GM12878 (cell line): Measurements from ENCODE around the gene ZNF836.

ENCODE experiments used
- EGR1 ChIP-seq, 2 experiments: IDR thresholded peaks; 1 replicate in 1 of 2; 2 replicates in 1 of 2; pipeline ENCODE4 v1.6.1; 2011 to 2012; ENCODE audit warnings: low read depth in 2 of 2, low read length in 2 of 2, borderline replicate concordance in 1 of 2, mild to moderate bottlenecking in 1 of 2, moderate library complexity in 1 of 2
- EZH2 ChIP-seq: IDR thresholded peaks from 2 replicates; pipeline ENCODE4 v1.6.1; 2012; ENCODE audit warnings: low read depth, mild to moderate bottlenecking, control low read depth, inconsistent platforms, low read length, borderline replicate concordance; ENCODE audit not compliant: control insufficient read depth
- KAT2A ChIP-seq: conservative IDR thresholded peaks from 2 replicates; pipeline ENCODE4 v1.6.1; 2011; ENCODE audit warnings: low read depth, low read length; ENCODE audit not compliant: control insufficient read depth
- SIN3A ChIP-seq: IDR thresholded peaks from 2 replicates; pipeline ENCODE4 v1.6.1; 2012; ENCODE audit warnings: low read depth, low read length, improper control_type of control experiment
- TF ChIP-seq, protein P1 (sequence below): fragments of 450-650 bp; IDR thresholded peaks from 2 replicates; pipeline ENCODE4 v1.6.1; 2017; ENCODE audit warnings: antibody characterized with exemption, mild to moderate bottlenecking, moderate library complexity
- TF ChIP-seq, protein P2 (sequence below), 3 experiments: IDR thresholded peaks in 2 of 3; conservative IDR thresholded peaks in 1 of 3; 2 replicates each; pipeline ENCODE4 v1.5.1; 2011; ENCODE audit warnings: low read depth in 3 of 3, low read length in 3 of 3, mild to moderate bottlenecking in 3 of 3, control low read depth in 2 of 3, moderate library complexity in 2 of 3, inconsistent platforms in 1 of 3, mixed read lengths in 1 of 3; ENCODE audit not compliant: control insufficient read depth in 2 of 3, insufficient read depth in 1 of 3; ENCODE audit errors: extremely low read depth in 1 of 3
- TF ChIP-seq, protein P3 (sequence below): IDR thresholded peaks from 2 replicates; pipeline ENCODE4 v1.6.1; 2012; ENCODE audit warnings: improper control_type of control experiment, low read depth, low read length; ENCODE audit not compliant: insufficient replicate concordance

DNA sequence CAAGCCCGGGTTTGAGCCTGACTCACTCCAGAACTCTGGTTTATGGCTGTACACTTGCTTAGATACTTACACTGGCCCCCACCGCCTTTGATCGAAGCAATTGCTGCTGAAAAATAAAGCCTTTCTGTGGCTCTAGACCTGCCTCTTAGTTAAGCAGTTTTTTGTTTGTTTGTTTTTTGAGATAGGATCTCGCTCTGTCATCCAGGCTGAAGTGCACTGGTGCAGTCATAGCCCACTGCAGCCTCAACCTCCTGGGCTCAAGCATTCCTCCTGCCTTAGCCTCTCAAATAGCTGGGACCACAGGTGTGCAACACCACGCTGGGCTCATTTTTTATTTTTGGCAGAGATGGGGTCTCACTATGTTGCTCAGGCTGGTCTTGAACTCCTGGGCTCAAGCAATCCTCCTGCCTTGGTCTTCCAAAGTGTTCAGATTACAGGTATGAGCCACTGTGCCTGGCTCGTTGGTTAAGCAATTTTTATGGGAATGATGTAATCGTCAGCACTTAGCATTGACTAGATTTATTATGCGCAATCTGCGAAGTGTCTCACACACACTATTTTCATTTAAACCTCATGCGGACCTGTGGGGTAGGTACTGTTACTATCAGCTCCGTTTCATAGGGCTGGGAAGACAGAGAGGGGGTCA, 40.6 kb upstream of the ZNF836 start:
- TF ChIP-seq, protein P1, sequence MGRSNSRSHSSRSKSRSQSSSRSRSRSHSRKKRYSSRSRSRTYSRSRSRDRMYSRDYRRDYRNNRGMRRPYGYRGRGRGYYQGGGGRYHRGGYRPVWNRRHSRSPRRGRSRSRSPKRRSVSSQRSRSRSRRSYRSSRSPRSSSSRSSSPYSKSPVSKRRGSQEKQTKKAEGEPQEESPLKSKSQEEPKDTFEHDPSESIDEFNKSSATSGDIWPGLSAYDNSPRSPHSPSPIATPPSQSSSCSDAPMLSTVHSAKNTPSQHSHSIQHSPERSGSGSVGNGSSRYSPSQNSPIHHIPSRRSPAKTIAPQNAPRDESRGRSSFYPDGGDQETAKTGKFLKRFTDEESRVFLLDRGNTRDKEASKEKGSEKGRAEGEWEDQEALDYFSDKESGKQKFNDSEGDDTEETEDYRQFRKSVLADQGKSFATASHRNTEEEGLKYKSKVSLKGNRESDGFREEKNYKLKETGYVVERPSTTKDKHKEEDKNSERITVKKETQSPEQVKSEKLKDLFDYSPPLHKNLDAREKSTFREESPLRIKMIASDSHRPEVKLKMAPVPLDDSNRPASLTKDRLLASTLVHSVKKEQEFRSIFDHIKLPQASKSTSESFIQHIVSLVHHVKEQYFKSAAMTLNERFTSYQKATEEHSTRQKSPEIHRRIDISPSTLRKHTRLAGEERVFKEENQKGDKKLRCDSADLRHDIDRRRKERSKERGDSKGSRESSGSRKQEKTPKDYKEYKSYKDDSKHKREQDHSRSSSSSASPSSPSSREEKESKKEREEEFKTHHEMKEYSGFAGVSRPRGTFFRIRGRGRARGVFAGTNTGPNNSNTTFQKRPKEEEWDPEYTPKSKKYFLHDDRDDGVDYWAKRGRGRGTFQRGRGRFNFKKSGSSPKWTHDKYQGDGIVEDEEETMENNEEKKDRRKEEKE = no peak
- TF ChIP-seq, protein P2, sequence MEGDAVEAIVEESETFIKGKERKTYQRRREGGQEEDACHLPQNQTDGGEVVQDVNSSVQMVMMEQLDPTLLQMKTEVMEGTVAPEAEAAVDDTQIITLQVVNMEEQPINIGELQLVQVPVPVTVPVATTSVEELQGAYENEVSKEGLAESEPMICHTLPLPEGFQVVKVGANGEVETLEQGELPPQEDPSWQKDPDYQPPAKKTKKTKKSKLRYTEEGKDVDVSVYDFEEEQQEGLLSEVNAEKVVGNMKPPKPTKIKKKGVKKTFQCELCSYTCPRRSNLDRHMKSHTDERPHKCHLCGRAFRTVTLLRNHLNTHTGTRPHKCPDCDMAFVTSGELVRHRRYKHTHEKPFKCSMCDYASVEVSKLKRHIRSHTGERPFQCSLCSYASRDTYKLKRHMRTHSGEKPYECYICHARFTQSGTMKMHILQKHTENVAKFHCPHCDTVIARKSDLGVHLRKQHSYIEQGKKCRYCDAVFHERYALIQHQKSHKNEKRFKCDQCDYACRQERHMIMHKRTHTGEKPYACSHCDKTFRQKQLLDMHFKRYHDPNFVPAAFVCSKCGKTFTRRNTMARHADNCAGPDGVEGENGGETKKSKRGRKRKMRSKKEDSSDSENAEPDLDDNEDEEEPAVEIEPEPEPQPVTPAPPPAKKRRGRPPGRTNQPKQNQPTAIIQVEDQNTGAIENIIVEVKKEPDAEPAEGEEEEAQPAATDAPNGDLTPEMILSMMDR (IDR thresholded peaks at IDR 0.05 in 2 of 3, conservative IDR thresholded peaks at IDR 0.05 in 1 of 3; ENCODE audit: control insufficient read depth in 2 of 3, extremely low read depth in 1 of 3, insufficient read depth in 1 of 3, low read depth in 3 of 3, low read length in 3 of 3) = no peak
- TF ChIP-seq, protein P3, sequence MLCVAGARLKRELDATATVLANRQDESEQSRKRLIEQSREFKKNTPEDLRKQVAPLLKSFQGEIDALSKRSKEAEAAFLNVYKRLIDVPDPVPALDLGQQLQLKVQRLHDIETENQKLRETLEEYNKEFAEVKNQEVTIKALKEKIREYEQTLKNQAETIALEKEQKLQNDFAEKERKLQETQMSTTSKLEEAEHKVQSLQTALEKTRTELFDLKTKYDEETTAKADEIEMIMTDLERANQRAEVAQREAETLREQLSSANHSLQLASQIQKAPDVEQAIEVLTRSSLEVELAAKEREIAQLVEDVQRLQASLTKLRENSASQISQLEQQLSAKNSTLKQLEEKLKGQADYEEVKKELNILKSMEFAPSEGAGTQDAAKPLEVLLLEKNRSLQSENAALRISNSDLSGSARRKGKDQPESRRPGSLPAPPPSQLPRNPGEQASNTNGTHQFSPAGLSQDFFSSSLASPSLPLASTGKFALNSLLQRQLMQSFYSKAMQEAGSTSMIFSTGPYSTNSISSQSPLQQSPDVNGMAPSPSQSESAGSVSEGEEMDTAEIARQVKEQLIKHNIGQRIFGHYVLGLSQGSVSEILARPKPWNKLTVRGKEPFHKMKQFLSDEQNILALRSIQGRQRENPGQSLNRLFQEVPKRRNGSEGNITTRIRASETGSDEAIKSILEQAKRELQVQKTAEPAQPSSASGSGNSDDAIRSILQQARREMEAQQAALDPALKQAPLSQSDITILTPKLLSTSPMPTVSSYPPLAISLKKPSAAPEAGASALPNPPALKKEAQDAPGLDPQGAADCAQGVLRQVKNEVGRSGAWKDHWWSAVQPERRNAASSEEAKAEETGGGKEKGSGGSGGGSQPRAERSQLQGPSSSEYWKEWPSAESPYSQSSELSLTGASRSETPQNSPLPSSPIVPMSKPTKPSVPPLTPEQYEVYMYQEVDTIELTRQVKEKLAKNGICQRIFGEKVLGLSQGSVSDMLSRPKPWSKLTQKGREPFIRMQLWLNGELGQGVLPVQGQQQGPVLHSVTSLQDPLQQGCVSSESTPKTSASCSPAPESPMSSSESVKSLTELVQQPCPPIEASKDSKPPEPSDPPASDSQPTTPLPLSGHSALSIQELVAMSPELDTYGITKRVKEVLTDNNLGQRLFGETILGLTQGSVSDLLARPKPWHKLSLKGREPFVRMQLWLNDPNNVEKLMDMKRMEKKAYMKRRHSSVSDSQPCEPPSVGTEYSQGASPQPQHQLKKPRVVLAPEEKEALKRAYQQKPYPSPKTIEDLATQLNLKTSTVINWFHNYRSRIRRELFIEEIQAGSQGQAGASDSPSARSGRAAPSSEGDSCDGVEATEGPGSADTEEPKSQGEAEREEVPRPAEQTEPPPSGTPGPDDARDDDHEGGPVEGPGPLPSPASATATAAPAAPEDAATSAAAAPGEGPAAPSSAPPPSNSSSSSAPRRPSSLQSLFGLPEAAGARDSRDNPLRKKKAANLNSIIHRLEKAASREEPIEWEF = no peak
- TF ChIP-seq EGR1 (IDR thresholded peaks at IDR 0.05; ENCODE audit: borderline replicate concordance in 1 of 2, low read depth in 2 of 2, low read length in 2 of 2) = no peak
- no peak for TF ChIP-seq SIN3A
- TF ChIP-seq EZH2 = no peak
- no peak for TF ChIP-seq KAT2A
